ENCODE data around the gene KIRREL3. TPM values are rescaled to one million over a fixed set of nuclear protein-coding genes. Genes with fewer than 3 reads are reported as not detected.
A peak's percentile ranks its signal among the peaks of the same experiment; 100 is the strongest.

Gene KIRREL3
- total and polyA plus RNA-seq, 2 experiments from 2014 or later = 16.1 to 35.6 TPM

DNA sequence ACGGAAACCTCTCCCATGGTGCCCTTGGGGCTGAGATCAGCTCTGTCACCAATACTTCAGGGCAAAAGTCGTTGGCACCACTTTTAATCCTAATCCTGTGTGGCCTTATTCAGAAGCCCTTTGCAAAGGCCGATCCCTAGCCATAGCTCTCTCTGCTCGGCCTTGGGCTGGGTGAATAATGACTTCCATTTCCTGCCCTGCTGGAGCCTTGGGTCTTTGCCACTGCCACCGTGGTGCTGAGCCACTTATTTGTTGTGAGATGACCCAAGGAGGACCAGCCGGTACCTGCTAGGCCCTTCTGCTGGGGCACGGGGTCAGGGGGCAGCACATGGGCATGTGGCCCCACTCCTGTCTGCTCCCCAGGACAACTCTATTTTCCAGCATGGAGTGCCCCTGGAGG, 456.9 kb downstream of the KIRREL3 start:
- Histone ChIP-seq H2AFZ (no peak overlapping the region), H3K4me1 (ENCODE audit: insufficient read depth) (peaks cover 36% of the 10 kb centered on the region), H3K9me2 (ENCODE audit: insufficient read depth) (no peaks in the 10 kb centered on the region), H3K79me2 (ENCODE audit: insufficient read depth) (no peaks in the 10 kb centered on the region), H4K20me1 (ENCODE audit: insufficient read depth) (no peaks in the 10 kb centered on the region), H3K4me2 (ENCODE audit: unreplicated experiment) (no peak overlapping the region), H3K9ac (no peak overlapping the region), H3K27ac (no peak overlapping the region), H3K27me3 (replicated peaks; ENCODE audit: insufficient read depth) (no peaks in the 10 kb centered on the region), H3K36me3 (ENCODE audit: low read depth) (no peaks in the 10 kb centered on the region), H3F3A (ENCODE audit: insufficient read depth) (no peaks in the 10 kb centered on the region), H3K9me3 (ENCODE audit: low read depth) (no peaks in the 10 kb centered on the region), H3K4me3 (no peak overlapping the region)
- WGBS, 2 experiments (ENCODE audit: low coverage in 1 of 2, low lambda C conversion rate in 2 of 2, missing lambda C conversion rate in 2 of 2) = 48 to 56% methylated on average over 7 of the region's 7 CpGs
- TF ChIP-seq EZH2phosphoT487 (IDR thresholded peaks at IDR 0.05; ENCODE audit: insufficient read depth, low read depth) = no peak
- TF ChIP-seq EZH2 (IDR thresholded peaks at IDR 0.05; ENCODE audit: insufficient read depth, poor library complexity, severe bottlenecking) = no peak
- no peak for DNase-seq
- in situ Hi-C loops (cut with MboI) = no loop called here

- in situ Hi-C loops (cut with MboI) = no loop called here
- Histone ChIP-seq H3K9me3 (ENCODE audit: low read depth) (no peaks in the 10 kb centered on the region), H3K79me2 (ENCODE audit: insufficient read depth) (no peaks in the 10 kb centered on the region), H3K4me2 (ENCODE audit: unreplicated experiment) (peak overlapping the region; percentile 24), H3K27me3 (replicated peaks; ENCODE audit: insufficient read depth) (no peaks in the 10 kb centered on the region), H3K4me1 (ENCODE audit: insufficient read depth) (peaks cover 30% of the 10 kb centered on the region), H4K20me1 (ENCODE audit: insufficient read depth) (no peaks in the 10 kb centered on the region), H3K4me3 (no peak overlapping the region), H3K27ac (no peak overlapping the region), H2AFZ (no peak overlapping the region), H3F3A (ENCODE audit: insufficient read depth) (no peaks in the 10 kb centered on the region), H3K36me3 (ENCODE audit: low read depth) (no peaks in the 10 kb centered on the region), H3K9ac (no peak overlapping the region), H3K9me2 (ENCODE audit: insufficient read depth) (no peaks in the 10 kb centered on the region)
- TF ChIP-seq EZH2phosphoT487 (IDR thresholded peaks at IDR 0.05; ENCODE audit: insufficient read depth, low read depth) (no peak), EZH2 (IDR thresholded peaks at IDR 0.05; ENCODE audit: insufficient read depth, poor library complexity, severe bottlenecking) (no peak)
- peak; percentile 52 for DNase-seq
- 62 to 68% methylated on average over 4 of the region's 4 CpGs for WGBS, 2 experiments (ENCODE audit: low coverage in 1 of 2, low lambda C conversion rate in 2 of 2, missing lambda C conversion rate in 2 of 2)
Measured at GRCh38 chr11:126542334-126543015, 458.1 kb downstream of the KIRREL3 start.

- Histone ChIP-seq H3K9ac (no peak overlapping the region), H3K9me3 (ENCODE audit: low read depth) (no peaks in the 10 kb centered on the region), H3K9me2 (ENCODE audit: insufficient read depth) (no peaks in the 10 kb centered on the region), H2AFZ (no peak overlapping the region), H4K20me1 (ENCODE audit: insufficient read depth) (no peaks in the 10 kb centered on the region), H3K27ac (no peak overlapping the region), H3K4me1 (ENCODE audit: insufficient read depth) (peaks cover 11% of the 10 kb centered on the region), H3K4me3 (no peak overlapping the region), H3F3A (ENCODE audit: insufficient read depth) (no peaks in the 10 kb centered on the region), H3K4me2 (ENCODE audit: unreplicated experiment) (no peak overlapping the region), H3K79me2 (ENCODE audit: insufficient read depth) (no peaks in the 10 kb centered on the region), H3K27me3 (replicated peaks; ENCODE audit: insufficient read depth) (no peaks in the 10 kb centered on the region), H3K36me3 (ENCODE audit: low read depth) (no peaks in the 10 kb centered on the region)
- TF ChIP-seq EZH2 (IDR thresholded peaks at IDR 0.05; ENCODE audit: insufficient read depth, poor library complexity, severe bottlenecking) (no peak), EZH2phosphoT487 (IDR thresholded peaks at IDR 0.05; ENCODE audit: insufficient read depth, low read depth) (no peak)
- no peak for DNase-seq
- in situ Hi-C loops (cut with MboI) = no loop called here
- WGBS, 2 experiments (ENCODE audit: low coverage in 1 of 2, low lambda C conversion rate in 2 of 2, missing lambda C conversion rate in 2 of 2) = 29 to 33% methylated on average over 4 of the region's 4 CpGs
Measured at GRCh38 chr11:126538071-126538470, 462.5 kb downstream of the KIRREL3 start.

GRCh38 chr11:126537492-126537891, 463.1 kb downstream of the KIRREL3 start:
- no peak for DNase-seq
- no peaks in the 10 kb centered on the region for H3K27me3 ChIP-seq (replicated peaks; ENCODE audit: insufficient read depth)
- H2AFZ ChIP-seq = no peak overlapping the region
- no peak overlapping the region for H3K9ac ChIP-seq
- TF ChIP-seq EZH2phosphoT487 (IDR thresholded peaks at IDR 0.05; ENCODE audit: insufficient read depth, low read depth) = no peak
- no peak for TF ChIP-seq EZH2 (IDR thresholded peaks at IDR 0.05; ENCODE audit: insufficient read depth, poor library complexity, severe bottlenecking)
- H3K4me3 ChIP-seq = no peak overlapping the region
- H3K9me2 ChIP-seq (ENCODE audit: insufficient read depth) = no peaks in the 10 kb centered on the region
- in situ Hi-C loops (cut with MboI) = no loop called here
- no peaks in the 10 kb centered on the region for H3K36me3 ChIP-seq (ENCODE audit: low read depth)
- H3K27ac ChIP-seq = no peak overlapping the region
- H3K79me2 ChIP-seq (ENCODE audit: insufficient read depth) = no peaks in the 10 kb centered on the region
- H4K20me1 ChIP-seq (ENCODE audit: insufficient read depth) = no peaks in the 10 kb centered on the region
- no peak overlapping the region for H3K4me2 ChIP-seq (ENCODE audit: unreplicated experiment)
- WGBS, 2 experiments (ENCODE audit: low coverage in 1 of 2, low lambda C conversion rate in 2 of 2, missing lambda C conversion rate in 2 of 2) = 86 to 87% methylated on average over 4 of the region's 4 CpGs
- no peaks in the 10 kb centered on the region for H3F3A ChIP-seq (ENCODE audit: insufficient read depth)
- no peaks in the 10 kb centered on the region for H3K9me3 ChIP-seq (ENCODE audit: low read depth)
- H3K4me1 ChIP-seq (ENCODE audit: insufficient read depth) = peaks cover 5% of the 10 kb centered on the region
